PC-9 (cell line): Measurements from ENCODE around the gene RNF166. TPM values are rescaled to one million over a fixed set of nuclear protein-coding genes. Genes with fewer than 3 reads are reported as not detected.

ENCODE experiments used
- BruUV-seq: library from RNA; stranded (reverse); fragments of 400-500 nt; replicated peaks from 2 replicates; lab custom pipeline; 2021; lab: Mats Ljungman, UMichigan
- CTCF ChIA-PET: fragments of 300-600 bp; sonication (Branson Sonifier 250); formaldehyde crosslinking; loops from one replicate; lab custom pipeline; 2022; ENCODE audit warnings: antibody characterized with exemption; lab: Charles Lee
- POLR2A ChIA-PET: fragments of 300-600 bp; sonication (Branson Sonifier 250); formaldehyde crosslinking; loops from one replicate; lab custom pipeline; 2022; ENCODE audit warnings: antibody characterized with exemption; ENCODE audit not compliant: unreplicated experiment; lab: Charles Lee
- DNase-seq, 2 experiments: peaks; one replicate each; pipeline versions ENCODE4 v3.0.0 to v3.0.0-alpha.2; 2015 to 2022; ENCODE audit warnings: mixed read lengths in 1 of 2
- H2AFZ ChIP-seq: fragments of 200-600 bp; sonication (generic); 2 replicates; pipeline ENCODE4 v1.8.1; 2017; ENCODE audit warnings: antibody characterized with exemption
- H3F3A ChIP-seq: fragments of 200-600 bp; sonication (generic); 2 replicates; pipeline ENCODE4 v1.8.1; 2017; ENCODE audit warnings: antibody characterized with exemption, mild to moderate bottlenecking, low read depth; ENCODE audit not compliant: insufficient read depth
- H3K27ac ChIP-seq: fragments of 200-600 bp; sonication (generic); 2 replicates; pipeline ENCODE4 v1.6.1; 2016; ENCODE audit warnings: mixed run types
- H3K27me3 ChIP-seq: fragments of 200-600 bp; sonication (generic); 2 replicates; pipeline ENCODE4 v1.6.1; 2016; ENCODE audit warnings: low read depth, mixed run types; ENCODE audit not compliant: insufficient read depth
- H3K36me3 ChIP-seq: fragments of 200-600 bp; sonication (generic); 2 replicates; pipeline ENCODE4 v1.6.1; 2016; ENCODE audit warnings: low read depth, mixed run types
- H3K4me1 ChIP-seq: fragments of 200-600 bp; sonication (generic); replicated peaks from 2 replicates; pipeline ENCODE4 v1.6.1; 2016; ENCODE audit warnings: mixed run types; ENCODE audit not compliant: insufficient read depth
- H3K4me2 ChIP-seq: fragments of 200-600 bp; sonication (generic); 2 replicates; pipeline ENCODE4 v1.6.1; 2017; ENCODE audit warnings: mixed run types
- H3K4me3 ChIP-seq: fragments of 200-600 bp; sonication (generic); 2 replicates; pipeline ENCODE4 v1.6.1; 2016; ENCODE audit warnings: mixed run types
- H3K79me2 ChIP-seq: fragments of 200-600 bp; sonication (generic); 2 replicates; pipeline ENCODE4 v1.6.1; 2017; ENCODE audit warnings: low read depth, mixed run types
- H3K9me2 ChIP-seq: fragments of 200-600 bp; sonication (generic); 2 replicates; pipeline ENCODE4 v1.8.1; 2017; ENCODE audit warnings: mild to moderate bottlenecking; ENCODE audit not compliant: insufficient read depth
- H3K9me3 ChIP-seq: fragments of 200-600 bp; sonication (generic); 2 replicates; pipeline ENCODE4 v1.8.1; 2016; ENCODE audit warnings: low read depth; ENCODE audit not compliant: insufficient read depth
- H4K20me1 ChIP-seq: fragments of 200-600 bp; sonication (generic); 2 replicates; pipeline ENCODE4 v1.8.1; 2017; ENCODE audit not compliant: insufficient read depth
- EZH2 ChIP-seq: fragments of 200-600 bp; sonication (generic); IDR thresholded peaks from 2 replicates; pipeline ENCODE4 v1.8.0; 2017; ENCODE audit warnings: antibody characterized with exemption, low read depth
- intact Hi-C: fragments of 100-400 bp; cut with micrococcal nuclease; formaldehyde crosslinking; loops from one replicate; pipeline ENCODE4 v1.10.0; 2022; ENCODE audit not compliant: unreplicated experiment
- total RNA-seq: library from RNA; stranded (reverse); gene quantifications from 2 replicates; pipeline ENCODE4 v1.2.3, GENCODE V29; 2021
- TF ChIP-seq, protein P1 (sequence below): fragments of 200-600 bp; sonication (generic); conservative IDR thresholded peaks from 2 replicates; pipeline ENCODE4 v1.6.1; 2017; ENCODE audit warnings: mixed run types, antibody characterized with exemption, mild to moderate bottlenecking, moderate library complexity

RNF166 gene
- total RNA-seq, 1 experiment from 2014 or later = 29.4 TPM

DNA sequence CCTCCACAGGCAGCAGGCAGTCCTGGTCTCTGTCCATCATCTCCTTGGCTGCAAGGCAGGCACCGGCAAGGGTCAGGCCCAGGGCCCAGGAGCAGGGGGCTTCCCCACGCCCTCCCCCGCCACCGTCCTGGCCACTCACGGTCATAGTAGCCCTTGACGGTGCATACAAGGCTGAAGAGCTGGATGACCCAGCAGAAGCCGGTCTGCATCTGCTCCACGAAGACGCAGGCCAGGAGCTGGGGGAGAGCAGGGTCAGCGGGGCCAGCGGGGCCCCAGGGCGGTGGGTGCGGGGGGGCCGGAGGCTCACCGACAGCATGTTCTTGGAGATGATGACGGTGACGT is 20.2 kb upstream of the RNF166 start:
- Histone ChIP-seq H3K4me3 (no peak overlapping the region), H3K27ac (no peak overlapping the region), H4K20me1 (no peaks in the 10 kb centered on the region), H3F3A (no peaks in the 10 kb centered on the region; the same call in 1 of the 2 replicates), H3K4me1 (no peaks in the 10 kb centered on the region), H3K79me2 (no peaks in the 10 kb centered on the region), H3K36me3 (no peaks in the 10 kb centered on the region), H3K9me3 (no peaks in the 10 kb centered on the region), H3K4me2 (no peak overlapping the region), H3K9me2 (no peaks in the 10 kb centered on the region), H3K27me3 (no peaks in the 10 kb centered on the region), H2AFZ (no peak overlapping the region)
- ChIA-PET POLR2A (no interaction called here), CTCF (no interaction called here)
- TF ChIP-seq EZH2 = no peak
- TF ChIP-seq, protein P1, sequence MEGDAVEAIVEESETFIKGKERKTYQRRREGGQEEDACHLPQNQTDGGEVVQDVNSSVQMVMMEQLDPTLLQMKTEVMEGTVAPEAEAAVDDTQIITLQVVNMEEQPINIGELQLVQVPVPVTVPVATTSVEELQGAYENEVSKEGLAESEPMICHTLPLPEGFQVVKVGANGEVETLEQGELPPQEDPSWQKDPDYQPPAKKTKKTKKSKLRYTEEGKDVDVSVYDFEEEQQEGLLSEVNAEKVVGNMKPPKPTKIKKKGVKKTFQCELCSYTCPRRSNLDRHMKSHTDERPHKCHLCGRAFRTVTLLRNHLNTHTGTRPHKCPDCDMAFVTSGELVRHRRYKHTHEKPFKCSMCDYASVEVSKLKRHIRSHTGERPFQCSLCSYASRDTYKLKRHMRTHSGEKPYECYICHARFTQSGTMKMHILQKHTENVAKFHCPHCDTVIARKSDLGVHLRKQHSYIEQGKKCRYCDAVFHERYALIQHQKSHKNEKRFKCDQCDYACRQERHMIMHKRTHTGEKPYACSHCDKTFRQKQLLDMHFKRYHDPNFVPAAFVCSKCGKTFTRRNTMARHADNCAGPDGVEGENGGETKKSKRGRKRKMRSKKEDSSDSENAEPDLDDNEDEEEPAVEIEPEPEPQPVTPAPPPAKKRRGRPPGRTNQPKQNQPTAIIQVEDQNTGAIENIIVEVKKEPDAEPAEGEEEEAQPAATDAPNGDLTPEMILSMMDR = no peak
- intact Hi-C loops = no loop called here
- DNase-seq = no peak
- BruUV-seq = no TSS peak

DNA sequence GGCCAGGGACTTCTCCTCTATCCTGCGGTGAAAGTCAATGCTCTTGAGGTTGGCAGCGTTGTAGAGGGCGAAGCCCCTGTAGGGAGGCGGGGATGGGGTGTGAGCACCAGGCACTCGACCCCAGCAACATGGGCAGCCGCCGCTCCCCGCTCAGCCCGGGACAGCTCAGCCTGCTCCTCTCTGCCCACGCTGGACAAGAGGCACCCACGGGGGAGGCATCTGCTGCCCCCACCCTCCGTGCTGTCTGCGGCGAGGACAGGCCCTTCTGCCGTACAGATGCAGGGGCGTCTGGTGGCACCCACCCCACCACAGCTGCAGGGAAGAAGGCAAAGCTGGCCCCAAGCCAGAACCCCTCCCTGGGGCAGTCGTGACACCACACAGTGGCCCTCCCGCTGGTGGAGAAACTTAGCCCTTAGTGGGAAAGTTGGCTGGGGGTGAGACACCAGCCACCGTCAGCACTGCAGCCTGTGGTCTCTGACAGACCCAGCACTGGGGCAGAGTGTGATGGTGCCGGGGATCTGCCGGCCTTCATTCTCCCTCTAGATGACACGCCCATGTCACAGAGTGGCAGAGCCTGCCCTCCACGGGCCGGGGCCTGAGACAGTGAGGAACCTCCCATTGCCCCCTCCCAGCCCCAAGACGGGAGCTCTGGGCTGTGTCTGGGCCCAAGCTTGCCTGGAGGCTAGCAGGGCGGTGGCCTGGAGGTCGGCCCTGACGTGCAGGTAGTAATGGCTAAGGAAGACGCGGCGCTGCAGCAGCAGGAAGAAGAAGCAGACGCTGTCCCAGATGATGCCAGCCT is 19.6 kb upstream of the RNF166 start:
- Histone ChIP-seq H3K4me1 (no peaks in the 10 kb centered on the region), H3K4me2 (no peak overlapping the region), H3K36me3 (no peaks in the 10 kb centered on the region), H4K20me1 (no peaks in the 10 kb centered on the region), H3K9me2 (no peaks in the 10 kb centered on the region), H3K79me2 (no peaks in the 10 kb centered on the region), H3F3A (no peaks in the 10 kb centered on the region), H3K9me3 (no peaks in the 10 kb centered on the region), H2AFZ (no peak overlapping the region), H3K4me3 (no peak overlapping the region), H3K27ac (no peak overlapping the region), H3K27me3 (no peaks in the 10 kb centered on the region)
- no TSS peak for BruUV-seq
- no peak for DNase-seq
- ChIA-PET POLR2A (no interaction called here), CTCF (no interaction called here)
- intact Hi-C loops = no loop called here
- TF ChIP-seq, protein P1 = no peak
- no peak for TF ChIP-seq EZH2

GRCh38 chr16:88724855-88725555 is 18.8 kb upstream of the RNF166 start:
- no peak overlapping the region for H3K27ac ChIP-seq
- H4K20me1 ChIP-seq = no peaks in the 10 kb centered on the region
- H3K4me2 ChIP-seq = no peak overlapping the region
- intact Hi-C loops = no loop called here
- TF ChIP-seq, protein P1 = no peak
- TF ChIP-seq EZH2 = no peak
- no peak overlapping the region for H2AFZ ChIP-seq
- H3K36me3 ChIP-seq = no peaks in the 10 kb centered on the region
- ChIA-PET POLR2A (no interaction called here), CTCF (no interaction called here)
- no peaks in the 10 kb centered on the region for H3K9me2 ChIP-seq
- H3K4me3 ChIP-seq = no peak overlapping the region
- no TSS peak for BruUV-seq
- H3K27me3 ChIP-seq = no peaks in the 10 kb centered on the region
- H3F3A ChIP-seq = no peaks in the 10 kb centered on the region
- no peak for DNase-seq
- no peaks in the 10 kb centered on the region for H3K4me1 ChIP-seq
- H3K9me3 ChIP-seq = no peaks in the 10 kb centered on the region
- H3K79me2 ChIP-seq = no peaks in the 10 kb centered on the region
